Omental fat pad (tissue), 4 donors: ENCODE measurements around the gene SFRP5. TPM values are rescaled to one million over a fixed set of nuclear protein-coding genes. Genes with fewer than 3 reads are reported as not detected.

ENCODE experiments used
- ATAC-seq: fragments of 150-250 bp; one replicate; pipeline ENCODE4 v1.9.1; 2016; ENCODE audit warnings: mild to moderate bottlenecking, moderate library complexity; ENCODE audit not compliant: low FRiP score
- DNase-seq: peaks from one replicate; pipeline ENCODE4 v3.0.0-alpha.2; 2019; ENCODE audit warnings: low spot score
- total RNA-seq, 4 donors: library from RNA; depleted of rRNA; stranded (reverse); fragments of >200 nt; gene quantifications; one replicate each; pipeline ENCODE4 v1.1.0, GENCODE V29; 2016
- TF ChIP-seq, protein P1 (sequence below), 3 donors: fragments of 450-650 bp; IDR thresholded peaks; one replicate each; pipeline ENCODE4 v1.5.1; 2016 to 2017; ENCODE audit warnings: antibody characterized with exemption in 3 of 3, mild to moderate bottlenecking in 3 of 3, moderate library complexity in 2 of 3

The SFRP5 gene
- total RNA-seq, 4 donors from 2014 or later = 0.56 to 4.1 (median 0.60) TPM; not detected in 1

GRCh38 chr10:97718659-97719142 lies 53.1 kb downstream of the SFRP5 start:
- TF ChIP-seq, protein P1, sequence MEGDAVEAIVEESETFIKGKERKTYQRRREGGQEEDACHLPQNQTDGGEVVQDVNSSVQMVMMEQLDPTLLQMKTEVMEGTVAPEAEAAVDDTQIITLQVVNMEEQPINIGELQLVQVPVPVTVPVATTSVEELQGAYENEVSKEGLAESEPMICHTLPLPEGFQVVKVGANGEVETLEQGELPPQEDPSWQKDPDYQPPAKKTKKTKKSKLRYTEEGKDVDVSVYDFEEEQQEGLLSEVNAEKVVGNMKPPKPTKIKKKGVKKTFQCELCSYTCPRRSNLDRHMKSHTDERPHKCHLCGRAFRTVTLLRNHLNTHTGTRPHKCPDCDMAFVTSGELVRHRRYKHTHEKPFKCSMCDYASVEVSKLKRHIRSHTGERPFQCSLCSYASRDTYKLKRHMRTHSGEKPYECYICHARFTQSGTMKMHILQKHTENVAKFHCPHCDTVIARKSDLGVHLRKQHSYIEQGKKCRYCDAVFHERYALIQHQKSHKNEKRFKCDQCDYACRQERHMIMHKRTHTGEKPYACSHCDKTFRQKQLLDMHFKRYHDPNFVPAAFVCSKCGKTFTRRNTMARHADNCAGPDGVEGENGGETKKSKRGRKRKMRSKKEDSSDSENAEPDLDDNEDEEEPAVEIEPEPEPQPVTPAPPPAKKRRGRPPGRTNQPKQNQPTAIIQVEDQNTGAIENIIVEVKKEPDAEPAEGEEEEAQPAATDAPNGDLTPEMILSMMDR (IDR thresholded peaks at IDR 0.05) = no peak
- ATAC-seq (peak; percentile 68), DNase-seq (no peak)

DNA sequence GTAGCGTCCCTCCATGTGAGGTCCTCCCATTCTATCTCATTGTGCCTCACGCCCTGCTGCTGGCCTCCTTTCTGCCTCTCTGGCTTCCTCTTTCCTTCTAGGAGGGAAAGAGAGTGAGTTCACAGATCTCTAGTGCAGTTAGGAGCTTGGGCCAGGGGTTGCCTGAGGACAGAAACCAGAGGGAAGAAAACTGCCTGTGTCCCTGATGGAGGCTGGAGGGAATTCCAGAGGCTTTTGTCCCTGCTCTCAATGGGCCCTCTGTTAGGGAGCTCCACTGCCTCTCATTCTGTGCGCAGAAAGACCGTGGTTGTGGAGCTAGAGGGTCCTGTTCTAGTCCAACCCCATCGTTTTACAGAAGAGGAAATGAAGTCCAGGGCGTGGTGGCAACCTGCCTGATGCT lies 53.6 kb downstream of the SFRP5 start:
- DNase-seq = no peak
- ATAC-seq = no peak
- TF ChIP-seq, protein P1 (IDR thresholded peaks at IDR 0.05) = no peak

- DNase-seq = no peak
- TF ChIP-seq, protein P1 (IDR thresholded peaks at IDR 0.05) = no peak
- ATAC-seq = no peak
These were observed 54.2 kb downstream of the SFRP5 start for GRCh38 chr10:97717627-97718026.

Other genes with a start within 250 kb of the SFRP5 start
- gene ANKRD2, start 199.2 kb downstream of the SFRP5 start, total RNA-seq = 1 to 10 TPM in 1 of 4 donors, not detected in 3; 2.7 TPM
- gene HOGA1, start 187.6 kb downstream of the SFRP5 start, total RNA-seq = 10 to 100 TPM in 1 of 4 donors, 1 to 10 TPM in 3; 3.3 to 11.7 (median 7.6) TPM
- gene C10orf62, start 182.3 kb downstream of the SFRP5 start, total RNA-seq = 1 to 10 TPM in 1 of 4 donors, under 1 TPM in 1, not detected in 2; 0.88 to 1.2 TPM
- 1 to 10 TPM in 3 of 4 donors, under 1 TPM in 1; 0.36 to 5.3 (median 2.5) TPM for gene MORN4, start 138.5 kb downstream of the SFRP5 start, total RNA-seq
- 10 to 100 TPM; 11.7 to 33.9 (median 17.8) TPM for gene PI4K2A, start 131.3 kb downstream of the SFRP5 start, total RNA-seq
- 100 to 1,000 TPM in 2 of 4 donors, 10 to 100 TPM in 2; 17.7 to 195 (median 69.0) TPM for gene AVPI1, start 84.8 kb downstream of the SFRP5 start, total RNA-seq
- gene MARVELD1, start 58.3 kb downstream of the SFRP5 start, total RNA-seq = 10 to 100 TPM; 16.7 to 23.0 (median 21.3) TPM
- 10 to 100 TPM; 17.9 to 27.1 (median 20.7) TPM for gene ZFYVE27, start 34.9 kb downstream of the SFRP5 start, total RNA-seq
- gene GOLGA7B, start 77.8 kb upstream of the SFRP5 start, total RNA-seq = 1 to 10 TPM in 1 of 4 donors, under 1 TPM in 3; 0.19 to 1.6 (median 0.57) TPM